GM21367 (cell line): ENCODE data around the gene MBTPS2.
"Not testable (repeated sequence)": the region's sequence is repeated elsewhere in the genome, so short reads cannot be mapped to it uniquely, and the experiment has no call there.

Experiments used
- ATAC-seq: cut with Tn5 transposase; IDR thresholded peaks from one replicate; pipeline ENCODE4 v1.9.1; 2021; ENCODE audit not compliant: unreplicated experiment

Gene MBTPS2

DNA sequence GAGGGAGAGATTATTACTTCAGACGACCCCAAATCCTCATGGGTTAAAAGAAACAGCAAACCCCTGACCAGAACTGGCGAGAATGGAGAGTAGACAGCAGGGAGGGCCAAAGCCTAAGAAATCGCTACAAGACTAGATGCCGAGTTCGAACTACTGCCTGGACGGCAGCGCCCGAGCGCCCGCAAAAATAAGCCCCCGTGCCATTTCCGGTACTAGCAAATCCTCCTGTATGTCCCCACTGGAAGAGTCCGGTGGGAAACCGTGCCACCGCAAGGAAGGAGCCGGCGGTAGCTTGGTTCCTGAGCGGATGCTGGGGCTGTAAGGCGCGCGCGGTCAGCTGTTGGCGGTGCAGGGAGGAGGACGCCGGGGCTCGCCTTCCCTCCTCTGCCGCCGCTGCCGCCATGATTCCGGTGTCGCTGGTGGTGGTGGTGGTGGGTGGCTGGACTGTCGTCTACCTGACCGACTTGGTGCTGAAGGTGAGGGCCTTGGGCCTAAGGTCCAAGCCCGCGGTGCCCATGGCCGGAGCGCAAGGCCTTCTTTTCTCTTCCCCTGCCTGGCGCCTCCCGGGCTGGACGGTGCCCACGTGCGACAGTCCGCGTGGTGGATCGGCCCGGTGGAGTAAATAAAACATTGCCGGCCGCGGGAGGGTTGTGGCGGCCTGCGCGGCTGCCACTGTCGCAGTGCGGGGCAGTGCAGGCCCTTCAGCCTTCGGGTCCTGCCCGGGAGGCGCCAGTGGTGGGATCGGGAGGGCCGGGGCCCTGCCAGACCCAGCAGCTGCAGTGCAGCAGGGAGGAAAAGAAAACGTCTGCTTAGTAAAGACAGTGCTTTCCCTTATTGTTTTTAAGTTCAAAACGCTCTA is at the start of gene MBTPS2:
Gene MBTPS2, plus strand, starts transcription at position 284 of the 859 bp plus-strand sequence. Its CDS starts 118 bp downstream, at position 402.
- peak; percentile 80 for ATAC-seq

DNA sequence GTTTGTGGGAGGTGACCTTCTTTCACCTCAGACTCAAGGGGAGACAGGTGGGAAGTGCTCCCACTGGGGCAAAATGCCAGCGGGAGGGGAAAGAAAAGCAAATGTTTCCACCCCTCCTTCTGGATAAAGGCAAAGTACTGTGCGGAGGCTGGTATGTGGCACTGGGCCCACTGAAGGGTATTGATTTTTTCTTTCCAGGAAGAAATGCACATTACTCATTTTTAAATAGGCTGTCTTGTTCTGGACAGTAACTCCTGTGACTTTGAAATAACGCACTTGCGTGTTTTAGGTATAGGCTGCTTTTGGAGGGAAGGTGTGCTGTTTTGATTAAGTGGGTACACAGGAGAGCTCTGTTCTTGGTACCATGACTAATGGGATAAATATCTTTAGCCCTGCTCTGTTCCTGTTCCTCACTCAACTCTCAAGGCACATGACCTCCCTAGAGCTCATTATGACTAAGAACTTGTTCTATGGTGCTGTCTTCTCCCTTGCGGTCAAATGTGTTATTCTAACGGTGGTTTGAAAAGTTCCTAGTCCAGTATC is 40.7 kb upstream of the MBTPS2 start:
- no peak for ATAC-seq

DNA sequence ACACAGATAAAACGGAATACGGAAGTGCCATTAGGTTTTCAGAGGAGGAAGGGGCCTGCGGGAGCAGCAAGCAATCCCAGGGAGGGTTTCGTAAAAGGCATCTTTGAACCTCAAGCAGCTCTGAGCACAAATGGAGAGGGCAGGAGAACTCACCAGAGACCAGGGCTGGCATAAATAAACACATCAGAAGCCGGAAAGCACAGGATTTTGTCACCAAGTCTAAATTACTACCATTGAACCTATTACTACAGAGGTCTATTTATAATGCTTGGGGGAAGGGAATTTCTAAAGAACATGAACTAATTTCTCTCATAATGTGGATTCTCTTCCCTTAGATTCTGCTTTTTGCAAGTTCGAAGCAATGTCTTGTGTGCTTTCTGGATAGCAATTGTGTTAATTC is 39.6 kb upstream of the MBTPS2 start:
- ATAC-seq, result no peak

DNA sequence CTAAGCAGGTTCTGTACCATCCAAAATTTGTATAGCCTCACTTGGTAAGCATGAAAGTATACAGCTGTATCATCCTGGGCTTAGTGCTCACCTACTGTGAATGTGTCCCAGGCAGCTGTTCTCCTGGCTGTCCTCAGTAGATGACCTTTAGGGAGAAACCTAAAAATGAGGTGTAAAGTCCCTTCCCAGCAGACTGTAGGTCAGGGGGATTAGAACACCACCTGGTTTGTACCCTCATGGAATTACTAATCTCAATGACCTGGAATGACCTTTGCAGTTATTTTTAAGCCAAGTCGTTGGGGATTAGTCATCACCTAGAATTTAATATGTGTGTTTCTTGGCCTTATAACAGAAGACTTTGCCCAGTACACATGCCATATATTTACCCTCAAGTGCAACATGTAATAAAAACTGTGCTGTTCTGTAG is 39.1 kb upstream of the MBTPS2 start:
- ATAC-seq, result no peak

DNA sequence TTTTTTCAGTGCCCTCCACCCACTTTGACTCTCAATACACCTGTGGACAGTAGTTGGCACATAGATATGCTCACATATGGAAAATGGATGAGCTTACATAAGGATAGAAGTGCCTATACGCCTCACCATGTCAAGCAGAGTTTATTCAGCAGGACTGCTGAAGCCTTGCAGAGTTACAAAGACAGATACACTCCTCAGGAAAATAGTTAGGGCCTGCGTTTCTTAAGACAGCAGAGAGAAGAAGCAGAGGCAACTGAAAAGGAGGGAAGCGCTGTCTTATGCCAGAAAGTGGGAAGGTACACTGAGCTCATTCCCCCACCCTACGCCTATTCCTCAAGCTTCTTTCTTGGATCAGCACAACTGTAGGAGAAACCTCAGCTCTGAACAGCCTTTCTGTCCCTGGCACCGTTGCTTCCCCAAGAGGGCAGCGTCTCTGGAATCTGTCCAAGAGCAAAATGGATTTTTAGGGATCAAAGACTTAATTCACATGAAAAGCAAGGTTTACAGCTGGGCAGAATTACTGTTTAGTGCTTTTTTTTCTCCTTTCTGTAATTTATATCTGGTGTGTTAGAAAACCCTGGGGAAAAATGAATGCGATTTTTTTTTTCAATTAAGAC is 37.3 kb upstream of the MBTPS2 start:
- ATAC-seq, result no peak

DNA sequence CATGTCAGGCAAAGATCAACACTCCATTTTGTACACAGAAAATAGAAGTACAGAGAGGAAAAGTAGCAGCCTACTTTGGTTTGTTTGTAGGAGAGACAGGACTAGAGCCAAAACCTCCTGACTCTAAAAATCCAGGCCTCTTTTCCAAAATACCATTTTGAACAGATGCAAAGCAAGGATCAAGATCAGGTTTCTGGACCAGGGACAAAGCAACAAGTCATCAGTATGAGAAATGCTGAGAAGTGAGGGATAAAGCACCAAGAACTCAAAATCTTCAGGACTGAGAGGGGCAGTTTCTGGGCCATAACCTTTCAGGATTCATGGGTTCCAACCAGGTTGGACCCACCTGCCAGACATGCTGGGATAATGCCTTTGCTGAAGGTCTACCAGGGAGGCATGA is 36.6 kb upstream of the MBTPS2 start:
- no peak for ATAC-seq

DNA sequence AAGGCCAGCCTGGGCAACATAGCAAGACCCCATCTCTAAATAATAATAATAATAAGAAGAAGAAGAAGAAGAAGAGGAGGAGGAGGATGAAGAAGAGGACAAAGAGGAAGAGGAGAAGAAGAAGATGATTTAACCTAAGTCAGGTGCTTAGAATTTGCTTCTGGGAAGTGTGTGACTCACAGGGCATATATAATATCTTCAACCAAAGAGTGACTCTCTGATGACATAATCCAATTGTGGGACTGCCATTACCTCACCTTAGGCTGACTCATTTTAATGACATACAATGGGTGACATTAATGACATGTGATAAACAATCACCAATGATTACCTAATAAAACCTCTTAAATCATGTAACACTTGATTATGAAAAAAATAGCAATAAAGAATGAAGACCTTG is 32.7 kb upstream of the MBTPS2 start:
- ATAC-seq, result no peak

DNA sequence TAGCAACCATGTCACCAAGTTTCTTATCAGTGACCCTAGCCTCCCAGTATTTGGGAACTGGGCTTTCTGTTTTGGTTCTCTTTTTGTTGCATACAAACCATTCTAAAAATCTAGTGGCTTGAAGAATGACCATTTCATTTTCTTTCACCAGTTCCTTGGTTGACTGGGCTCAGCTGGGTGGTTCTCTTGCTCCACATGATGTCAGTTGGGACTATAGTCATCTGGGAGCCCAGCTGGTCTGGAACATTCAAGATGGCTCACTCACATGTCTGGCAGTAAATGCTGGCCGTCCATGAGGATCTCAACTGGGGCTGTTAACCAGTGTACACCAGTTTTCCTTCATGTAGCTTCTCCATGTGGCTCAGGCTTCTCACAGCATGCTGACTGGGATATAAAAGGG is 27.6 kb upstream of the MBTPS2 start:
- no peak for ATAC-seq

DNA sequence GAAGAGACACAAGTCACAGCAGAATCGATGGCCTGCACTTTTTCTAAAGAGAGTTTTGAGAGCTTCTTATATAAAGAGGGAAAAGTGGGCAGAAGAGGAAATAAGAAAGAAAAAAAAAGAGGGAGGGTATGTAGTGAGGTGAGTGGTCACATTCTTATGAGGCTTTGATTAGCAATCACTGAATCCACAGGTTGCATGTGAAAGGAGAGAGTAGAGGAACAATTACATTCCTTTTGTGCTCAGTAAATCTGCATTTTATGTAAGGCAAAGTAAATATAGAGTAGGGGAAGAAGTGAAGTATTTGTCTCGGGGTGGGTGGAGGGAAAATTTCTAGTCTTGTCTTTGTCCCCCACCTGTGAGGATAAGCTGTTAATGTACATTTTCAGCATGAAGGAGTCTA is 26.8 kb upstream of the MBTPS2 start:
- no peak for ATAC-seq

DNA sequence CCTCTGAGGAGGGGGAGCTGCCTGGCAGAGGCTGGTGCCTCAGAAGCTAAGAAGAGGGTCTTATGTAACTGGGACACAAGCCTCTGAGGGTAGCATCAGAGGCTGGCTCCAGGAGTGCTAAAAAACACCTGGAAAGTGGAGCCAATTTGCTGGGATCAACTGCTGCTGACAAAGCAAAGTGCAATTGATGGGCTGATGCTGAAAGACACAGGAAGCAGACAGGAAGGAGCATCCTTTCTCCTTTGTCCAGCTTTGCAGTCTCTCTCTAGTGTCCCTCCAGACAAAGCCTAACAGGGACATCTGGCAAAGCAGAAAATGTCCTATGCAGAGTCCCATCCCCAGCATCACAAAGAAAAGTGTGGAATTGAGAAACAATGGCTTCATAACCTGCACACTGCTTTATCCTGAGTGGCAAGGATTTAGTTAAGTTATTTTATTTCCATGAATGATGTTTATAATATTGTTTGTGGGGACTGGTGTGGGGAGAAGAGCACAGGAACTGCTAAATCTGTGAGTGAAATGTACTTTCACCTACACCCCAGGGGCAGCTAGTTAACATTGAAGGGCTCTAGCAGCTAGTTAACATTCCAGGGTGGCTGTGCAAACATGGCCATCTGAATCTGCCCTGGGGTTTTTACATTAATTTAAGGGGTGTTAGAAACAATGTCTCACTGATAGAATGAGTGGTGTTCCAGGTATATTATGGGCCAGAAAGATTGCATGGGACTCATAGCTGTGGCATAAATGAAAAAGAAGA is 25.6 kb upstream of the MBTPS2 start:
- ATAC-seq, result no peak

DNA sequence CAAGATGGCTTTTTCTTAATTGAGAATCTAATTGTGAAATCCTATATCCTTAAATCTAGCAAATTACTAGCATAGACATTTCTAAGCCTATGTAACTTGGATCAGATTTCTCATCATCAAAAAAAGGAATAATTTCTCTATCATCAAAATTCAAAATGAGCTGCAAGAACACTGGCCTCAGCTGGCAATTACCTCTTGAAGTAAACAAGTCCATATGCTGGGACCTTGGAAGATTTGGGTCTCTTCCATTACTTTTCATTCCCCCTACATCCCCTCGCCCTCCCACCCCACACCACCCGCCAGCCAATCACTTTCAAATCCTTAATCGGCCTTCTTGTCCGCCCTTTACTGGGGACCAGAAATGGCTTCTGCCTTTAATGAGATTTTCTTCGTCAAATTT is 23.3 kb upstream of the MBTPS2 start:
- ATAC-seq, result no peak

DNA sequence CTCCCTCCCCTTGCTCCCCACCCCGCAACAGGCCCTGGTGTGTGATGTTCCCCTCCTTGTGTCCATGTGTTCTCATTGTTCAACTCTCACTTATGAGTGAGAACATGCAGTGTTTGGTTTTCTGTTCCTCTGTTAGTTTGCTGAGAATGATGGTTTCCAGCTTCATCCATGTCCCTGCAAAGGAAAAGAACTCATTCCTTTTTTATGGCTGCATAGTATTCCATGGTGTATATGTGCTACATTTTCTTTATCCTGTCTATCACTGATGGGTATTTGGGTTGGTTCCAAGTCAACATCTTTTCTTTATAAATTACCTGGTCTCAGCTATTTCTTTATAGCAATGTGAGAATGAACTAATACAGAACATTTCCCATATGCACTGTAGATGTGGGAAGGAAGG is 19.2 kb upstream of the MBTPS2 start:
- ATAC-seq, result not testable (repeated sequence)

DNA sequence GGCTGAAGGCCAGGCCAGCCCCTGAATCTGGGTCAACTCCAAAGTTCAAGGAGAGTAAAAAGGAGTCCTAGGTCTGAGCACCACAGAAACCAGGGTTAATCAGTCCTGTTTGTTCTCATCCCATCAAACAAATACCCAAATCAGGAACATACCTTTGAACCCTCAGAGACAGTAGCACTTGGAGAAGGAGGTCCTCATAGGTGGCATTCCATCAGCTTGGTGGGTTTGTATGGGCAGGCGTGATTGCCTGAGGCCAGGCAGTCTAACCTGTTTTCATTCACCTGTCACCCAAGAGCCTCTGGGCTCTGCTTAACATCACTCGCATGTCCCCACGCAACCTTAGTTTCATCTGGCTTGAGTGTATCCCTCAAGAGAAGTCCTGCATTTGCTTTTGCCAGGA is 17.5 kb upstream of the MBTPS2 start:
- no peak for ATAC-seq

DNA sequence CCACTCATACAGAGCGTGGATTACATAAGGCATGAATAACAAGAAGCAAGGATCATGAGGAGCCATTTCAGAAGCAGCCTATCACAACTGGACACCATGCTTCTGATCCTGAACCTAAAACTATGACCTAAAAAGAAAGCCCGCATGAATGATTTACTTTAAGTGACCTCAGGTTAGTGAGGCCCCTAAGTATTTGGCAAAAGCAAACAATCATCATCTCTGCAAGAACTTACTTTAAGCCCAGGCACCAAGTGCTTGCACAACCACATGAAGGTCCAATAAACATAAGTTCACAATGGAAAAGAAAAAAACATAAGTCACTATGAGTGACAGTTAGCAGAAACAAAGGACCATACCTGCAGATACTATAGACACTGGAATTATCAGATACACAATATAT is 7.9 kb upstream of the MBTPS2 start:
- ATAC-seq, result no peak

DNA sequence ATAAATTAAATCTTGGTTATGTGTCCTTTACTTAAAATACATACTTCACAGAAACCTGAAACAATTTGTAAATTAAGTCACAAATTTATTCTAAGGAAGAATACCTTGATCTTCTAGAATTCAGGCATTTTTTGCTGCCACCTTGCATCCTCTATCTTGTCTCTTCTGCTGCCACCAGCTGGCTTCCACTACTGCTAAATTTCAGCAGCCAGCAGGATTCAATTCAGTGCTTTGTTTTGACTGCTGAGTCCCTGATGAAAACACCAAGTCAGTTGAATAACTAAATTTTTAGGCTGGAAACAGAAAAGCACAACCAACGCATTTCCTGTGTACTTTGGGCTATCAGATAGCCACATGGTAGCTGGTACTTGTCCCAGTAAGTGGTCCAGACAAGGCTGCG is 2.4 kb upstream of the MBTPS2 start:
- ATAC-seq, result no peak

DNA sequence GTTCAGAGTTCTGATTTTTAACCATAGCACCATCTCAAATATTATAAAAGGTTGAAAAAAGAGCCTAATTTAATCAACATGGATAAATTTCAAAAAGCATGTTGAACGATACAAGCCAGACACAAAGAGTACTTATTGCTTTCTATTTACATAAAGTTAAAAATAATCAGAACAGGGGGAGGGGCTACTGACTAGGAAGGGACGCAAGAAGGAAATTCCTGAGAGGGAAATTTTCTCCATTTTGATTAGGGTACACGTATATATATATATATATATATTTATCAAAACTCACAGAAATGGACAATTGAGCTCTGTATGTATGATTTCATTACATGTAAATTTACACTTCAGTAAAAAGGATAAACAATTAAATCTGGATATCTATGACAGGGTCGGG is 482 bp upstream of the MBTPS2 start:
- no peak for ATAC-seq

DNA sequence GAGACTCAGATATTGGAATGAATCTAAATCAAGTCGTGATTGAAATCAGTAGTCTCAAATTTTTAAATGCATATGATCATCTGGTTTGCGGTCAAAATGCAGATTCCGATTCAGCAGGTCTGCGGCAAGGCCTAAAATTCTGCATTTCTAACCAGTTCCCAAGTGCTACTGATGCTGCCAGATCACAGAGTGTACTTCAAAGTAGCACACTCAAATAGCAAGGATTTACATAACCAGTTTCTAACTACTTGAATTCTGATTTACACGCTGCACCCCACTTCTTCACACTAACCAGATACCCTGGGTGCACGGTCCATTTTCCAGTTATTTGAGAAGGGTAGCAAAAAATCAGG is 752 bp downstream of the MBTPS2 start:
- ATAC-seq, result no peak

DNA sequence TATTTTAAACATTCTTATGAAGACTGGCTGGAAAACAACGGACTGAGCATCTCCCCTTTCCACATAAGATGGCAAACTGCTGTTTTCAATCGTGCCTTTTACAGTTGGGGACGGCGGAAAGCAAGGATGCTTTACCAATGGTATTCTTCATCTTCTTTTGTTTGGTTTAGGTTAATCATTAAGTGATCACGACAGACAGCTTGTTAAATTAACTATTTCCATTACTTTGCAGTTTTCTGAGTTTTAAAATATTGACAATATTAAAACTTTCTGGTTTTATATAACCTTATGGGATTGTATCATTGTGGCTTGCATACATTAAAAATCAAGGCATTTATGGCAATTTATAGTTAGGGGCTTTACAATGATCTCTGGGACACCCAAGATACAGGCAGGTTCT is 3.8 kb downstream of the MBTPS2 start:
- ATAC-seq, result no peak

DNA sequence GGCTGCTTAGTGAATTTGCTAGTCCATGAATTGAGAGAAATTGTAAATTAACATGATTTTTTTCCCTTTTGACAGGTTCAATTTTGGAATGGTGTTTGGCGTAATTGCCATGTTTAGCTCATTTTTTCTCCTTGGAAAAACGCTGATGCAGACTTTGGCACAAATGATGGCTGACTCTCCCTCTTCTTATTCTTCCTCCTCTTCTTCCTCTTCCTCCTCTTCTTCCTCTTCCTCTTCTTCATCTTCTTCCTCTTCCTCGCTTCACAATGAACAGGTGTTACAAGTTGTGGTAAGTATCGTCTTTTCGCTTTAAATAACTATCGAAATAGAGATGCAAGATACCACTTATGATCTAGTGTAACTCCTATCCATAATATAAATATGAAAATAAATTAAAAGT is 5.7 kb downstream of the MBTPS2 start:
- ATAC-seq, result no peak

DNA sequence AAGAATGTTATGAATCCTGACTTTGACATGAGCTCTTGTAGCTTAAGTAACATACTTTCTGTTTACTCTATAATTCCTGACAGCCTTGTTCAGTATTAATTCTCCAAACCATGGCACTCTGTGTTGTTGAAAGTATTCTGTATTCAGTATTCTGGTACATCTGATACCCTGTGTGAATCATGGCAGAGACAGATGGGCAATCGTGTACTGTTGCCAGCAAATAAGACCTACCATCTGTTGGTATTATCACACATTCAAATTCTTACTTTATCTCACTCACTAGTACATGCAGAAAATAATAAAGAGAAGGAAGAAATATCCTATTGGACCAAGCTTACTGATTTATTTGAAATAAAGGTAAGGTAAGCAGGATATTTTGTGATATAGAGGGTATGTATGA is 7.9 kb downstream of the MBTPS2 start:
- no peak for ATAC-seq

DNA sequence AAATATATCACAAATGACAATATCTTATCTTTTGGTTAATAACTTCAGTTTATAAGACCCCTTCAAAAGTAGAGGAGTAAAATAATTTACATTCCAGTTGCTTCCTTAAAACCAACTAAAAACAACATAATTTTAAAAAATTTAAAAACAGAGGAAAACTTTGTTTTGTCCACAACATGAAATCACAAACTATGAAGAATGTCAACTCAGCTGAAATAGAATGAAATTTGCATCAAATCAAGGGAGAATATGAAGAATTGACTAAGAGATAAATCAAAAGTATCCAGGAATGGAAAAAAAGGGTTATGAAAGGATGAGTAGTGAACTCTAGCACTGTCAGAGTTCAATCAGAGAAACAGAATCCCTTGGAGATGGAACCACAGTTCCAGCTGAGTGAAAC is 14.2 kb downstream of the MBTPS2 start:
- no peak for ATAC-seq

DNA sequence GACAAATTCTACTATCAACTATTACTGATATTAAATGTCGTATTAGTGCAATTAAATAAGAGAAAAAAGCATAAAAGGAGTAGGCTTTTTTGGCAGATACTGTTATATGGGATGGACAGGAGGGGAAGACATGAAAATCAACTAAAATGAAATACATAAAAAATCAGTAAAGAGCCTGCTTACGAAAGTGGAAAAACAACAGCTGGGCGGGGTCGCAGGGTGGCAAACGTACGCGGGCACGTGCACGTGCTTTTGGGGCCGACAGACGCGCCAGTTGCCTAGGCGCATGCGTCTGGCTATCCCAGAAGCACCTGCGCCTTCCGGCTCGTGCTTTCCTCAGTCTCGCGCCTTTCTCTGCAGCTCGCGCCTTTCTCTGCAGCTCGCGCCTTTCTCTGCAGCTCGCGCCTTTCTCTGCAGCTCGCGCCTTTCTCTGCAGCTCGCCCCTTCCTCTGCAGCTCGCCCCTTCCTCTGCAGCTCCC is 16.6 kb downstream of the MBTPS2 start, which contains the start of gene YY2:
Gene YY2, plus strand, starts transcription at position 51 of the 479 bp plus-strand sequence. CDS start 498 bp downstream, outside the sequence.
- ATAC-seq, result no peak
